ENCODE measurements around the gene PRDM7. TPM values are rescaled to one million over a fixed set of nuclear protein-coding genes. Genes with fewer than 3 reads are reported as not detected.

PRDM7 gene
- total RNA-seq, 1 experiment from 2014 or later = not detected

GRCh38 chr16:90043526-90043925 lies 33.6 kb downstream of the PRDM7 start:
- Histone ChIP-seq H2BK120ac (ENCODE audit: low read depth, low read length, poor library complexity, severe bottlenecking) (no peak overlapping the region), H3K9ac (ENCODE audit: extremely low read depth, insufficient read length, low read length) (no peak overlapping the region), H3K27me3 (ENCODE audit: insufficient read depth, low read length) (no peaks in the 10 kb centered on the region), H2AK5ac (ENCODE audit: insufficient read length, low read length) (no peak overlapping the region), H3K79me2 (ENCODE audit: insufficient read depth, low read length) (no peaks in the 10 kb centered on the region), H3K9me3 (ENCODE audit: control insufficient read depth, low read depth, low read length) (no peaks in the 10 kb centered on the region), H3K27ac (ENCODE audit: insufficient read length, low read depth, low read length) (no peak overlapping the region), H3K14ac (ENCODE audit: insufficient read depth, low read length) (no peak overlapping the region), H3K79me1 (ENCODE audit: insufficient read depth, low read depth, low read length, poor library complexity, severe bottlenecking) (no peaks in the 10 kb centered on the region), H2BK12ac (ENCODE audit: insufficient read length, low read depth, low read length) (no peak overlapping the region), H4K8ac (replicated peaks; ENCODE audit: insufficient read length, low read depth, low read length) (no peak overlapping the region), H3K4ac (ENCODE audit: low read depth, low read length) (no peak overlapping the region), H3K4me1 (ENCODE audit: insufficient read depth, low read length) (no peaks in the 10 kb centered on the region), H2BK20ac (ENCODE audit: low read depth, low read length, poor library complexity, severe bottlenecking) (no peak overlapping the region), H4K20me1 (ENCODE audit: control insufficient read depth, insufficient read depth, insufficient read length) (no peaks in the 10 kb centered on the region), H3K23ac (ENCODE audit: insufficient read length, low read depth, low read length) (no peak overlapping the region), H2BK15ac (ENCODE audit: low read depth, low read length) (no peak overlapping the region), H2BK5ac (ENCODE audit: insufficient read length, low read length) (no peak overlapping the region), H3K18ac (ENCODE audit: insufficient read length, low read depth, low read length) (no peak overlapping the region), H4K91ac (ENCODE audit: insufficient read length, low read depth, low read length) (no peak overlapping the region), H3K23me2 (ENCODE audit: insufficient read length, low read depth, low read length, poor library complexity, severe bottlenecking) (peaks cover 8% of the 10 kb centered on the region), H3K56ac (ENCODE audit: insufficient read length, low read depth, low read length) (no peak overlapping the region), H2AFZ (ENCODE audit: low read length) (no peak overlapping the region), H3T11ph (ENCODE audit: low read length) (no peak overlapping the region), H4K5ac (ENCODE audit: insufficient read length, low read depth, low read length) (no peak overlapping the region), H3K4me2 (ENCODE audit: insufficient read depth, insufficient read length, low read length) (no peak overlapping the region)
- no peak overlapping the region for H3K27ac Mint-ChIP-seq
- peaks cover 4 to 8% of the 10 kb centered on the region in 2 experiments for H3K4me1 Mint-ChIP-seq
- WGBS (ENCODE audit: extremely low coverage, insufficient read length, low lambda C conversion rate) = no CpG with 5 or more reads among the region's 20 CpGs
- no peak overlapping the region for H3K4me3 Mint-ChIP-seq
- no peaks in the 10 kb centered on the region; the same call in 1 of the 2 replicates for H3K27me3 Mint-ChIP-seq (ENCODE audit: low read depth)
- no peak for TF ChIP-seq CTCF (conservative IDR thresholded peaks at IDR 0.05)
- peaks cover 0 to 38% (median 36%) of the 10 kb centered on the region in 3 experiments; a peak in 5 of 7 replicates for H3K36me3 Mint-ChIP-seq (ENCODE audit: insufficient read depth in 1 of 3, low read depth in 3 of 3)
- no peaks in the 10 kb centered on the region for H3K9me3 Mint-ChIP-seq
- DNase-seq = no peak

Data from H9 (cell line).